ENCODE results near the gene WBP1L.
"Not testable (repeated sequence)": the region's sequence is repeated elsewhere in the genome, so short reads cannot be mapped to it uniquely, and the experiment has no call there.

The WBP1L gene

DNA sequence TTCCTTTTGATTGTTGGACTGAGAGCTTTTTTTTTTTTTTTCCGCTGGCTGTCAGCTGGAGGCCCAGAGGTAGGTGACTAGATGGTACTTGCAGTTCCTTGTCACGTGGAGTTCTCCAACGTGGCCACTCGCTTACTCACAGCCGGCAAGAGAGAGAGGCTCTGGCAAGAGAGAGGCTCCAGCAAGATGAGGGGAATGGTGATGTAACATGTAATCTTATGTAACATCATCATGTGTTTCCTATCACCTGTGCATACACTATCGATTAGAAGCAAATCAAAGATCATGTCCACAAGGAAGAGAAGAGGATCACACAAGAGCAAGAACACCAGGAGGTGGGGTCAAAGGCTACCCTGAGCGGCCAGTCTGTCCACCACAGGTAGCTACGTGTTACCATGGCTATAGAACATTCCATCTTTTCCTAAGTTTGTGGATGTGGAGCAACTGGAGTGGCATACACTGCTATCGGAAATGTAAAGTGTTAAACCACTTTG lies 106.3 kb downstream of the WBP1L start:
- no peak for DNase-seq

DNA sequence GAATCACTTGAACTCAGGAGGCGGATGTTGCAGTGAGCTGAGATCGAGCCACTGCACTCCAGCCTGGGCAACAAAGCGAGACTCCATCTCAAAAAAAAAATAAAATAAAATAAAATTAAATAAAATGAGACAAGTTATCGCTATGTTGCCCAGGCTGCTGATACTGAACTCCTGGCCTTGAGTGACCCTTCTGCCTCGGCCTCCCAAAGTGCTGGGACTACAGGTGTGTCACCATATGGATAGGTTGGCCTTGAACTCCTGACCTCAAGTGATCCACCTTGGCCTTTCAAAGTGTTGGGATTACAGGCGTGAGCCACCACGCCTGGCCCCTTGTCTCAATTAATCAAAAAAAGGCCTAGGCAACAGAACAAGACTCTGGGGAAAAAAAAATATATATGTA lies 109.5 kb downstream of the WBP1L start:
- not testable (repeated sequence) for DNase-seq

DNA sequence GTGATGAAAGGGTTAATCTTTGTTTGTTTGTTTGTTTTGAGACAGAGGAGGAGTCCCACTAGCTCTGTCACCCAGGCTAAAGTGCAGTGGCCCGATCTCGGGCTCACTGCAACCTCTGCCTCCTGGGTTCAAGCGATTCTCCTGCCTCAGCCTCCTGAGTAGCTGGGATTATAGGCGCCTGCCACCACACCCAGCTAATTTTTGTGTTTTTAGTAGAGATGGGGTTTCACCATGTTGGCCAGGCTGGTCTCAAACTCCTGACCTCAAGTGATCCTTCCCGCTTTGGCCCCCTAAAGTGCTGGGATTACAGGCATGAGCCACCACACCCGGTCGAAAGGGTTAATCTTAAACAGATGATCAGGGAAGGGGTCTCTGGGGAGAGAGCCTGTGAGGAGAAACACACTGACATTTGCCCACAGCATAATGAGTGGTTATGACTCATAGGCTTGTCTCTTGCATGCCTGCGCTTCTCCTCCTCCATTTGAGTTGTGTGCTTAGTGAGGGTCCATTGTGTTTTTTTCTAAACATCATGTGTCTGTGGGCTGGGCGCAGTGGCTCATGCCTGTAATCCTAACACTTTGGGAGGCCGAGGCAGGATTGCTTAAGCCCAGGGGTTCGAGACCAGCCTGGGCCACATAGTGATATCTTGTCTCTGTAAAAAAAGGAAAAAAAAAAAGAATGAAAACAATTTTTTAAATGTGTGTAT lies 112.1 kb downstream of the WBP1L start:
- not testable (repeated sequence) for DNase-seq

DNA sequence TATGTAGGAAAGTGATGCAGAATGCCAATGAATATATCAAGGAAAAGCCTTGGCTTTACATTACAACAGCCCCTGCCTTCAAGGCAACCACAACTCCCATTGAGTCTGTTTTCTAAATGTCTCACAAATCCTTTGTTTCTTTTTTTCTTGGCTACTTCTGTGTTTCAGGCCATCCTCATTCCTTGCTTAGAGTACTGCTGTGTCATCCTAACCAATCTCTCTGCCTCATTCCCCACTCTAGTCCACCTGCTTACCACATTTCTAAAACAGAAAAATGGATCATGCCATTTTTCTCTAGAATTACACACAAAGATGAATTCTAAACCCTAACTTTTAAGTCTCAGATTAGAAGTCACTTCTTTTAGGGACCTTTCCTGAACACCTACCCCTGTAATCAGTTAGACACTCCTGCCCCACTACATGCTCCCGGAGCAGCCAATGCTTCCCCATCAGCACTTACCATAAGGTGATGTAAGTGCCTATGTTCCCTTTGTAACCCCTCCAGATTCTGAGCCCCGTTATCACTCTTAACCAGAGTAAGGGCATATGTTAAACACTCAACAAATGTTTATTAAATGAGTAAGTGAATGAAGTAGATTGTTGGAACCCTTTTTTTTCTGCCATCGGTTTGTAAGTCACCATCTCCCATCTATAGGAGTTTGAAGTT lies 113.1 kb downstream of the WBP1L start:
- DNase-seq: no peak

DNA sequence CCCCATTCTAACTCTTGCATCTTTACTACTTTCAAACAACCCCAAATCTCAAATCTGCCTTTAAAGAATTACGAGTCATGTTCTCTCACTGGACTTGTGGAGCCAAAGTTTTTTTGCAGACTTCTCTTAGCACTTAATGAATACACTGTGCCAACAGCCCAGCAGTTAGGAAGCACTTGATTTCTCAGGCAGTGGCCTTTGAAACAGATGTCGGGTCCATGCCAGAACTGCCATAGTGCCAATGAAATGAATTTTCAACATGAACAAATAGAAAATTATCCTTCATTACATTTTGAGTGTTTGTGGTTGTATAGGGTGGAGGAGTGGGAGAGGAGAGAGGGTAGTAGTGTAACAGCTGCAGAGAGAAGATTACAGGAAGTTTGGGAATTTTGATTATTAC lies 116.2 kb downstream of the WBP1L start:
- DNase-seq: no peak

DNA sequence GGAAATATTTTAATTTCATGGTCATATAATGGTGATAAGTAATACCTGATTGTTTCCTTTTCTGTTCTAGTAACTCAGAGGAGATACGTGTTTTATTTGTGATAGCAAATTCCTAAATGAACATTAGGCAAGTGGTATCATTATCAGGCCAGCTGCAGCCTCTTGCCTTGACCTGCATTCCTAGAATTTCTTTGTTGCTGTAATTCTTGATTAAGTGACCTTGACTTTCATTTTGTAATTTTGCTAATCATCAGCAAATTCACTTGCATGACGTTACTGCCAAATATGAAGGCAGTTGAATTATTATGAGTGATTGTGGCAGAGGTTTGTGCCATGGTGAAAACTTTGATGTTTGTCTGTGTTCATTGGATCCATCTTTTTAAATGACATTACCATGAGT lies 119.9 kb downstream of the WBP1L start:
- no peak for DNase-seq

DNA sequence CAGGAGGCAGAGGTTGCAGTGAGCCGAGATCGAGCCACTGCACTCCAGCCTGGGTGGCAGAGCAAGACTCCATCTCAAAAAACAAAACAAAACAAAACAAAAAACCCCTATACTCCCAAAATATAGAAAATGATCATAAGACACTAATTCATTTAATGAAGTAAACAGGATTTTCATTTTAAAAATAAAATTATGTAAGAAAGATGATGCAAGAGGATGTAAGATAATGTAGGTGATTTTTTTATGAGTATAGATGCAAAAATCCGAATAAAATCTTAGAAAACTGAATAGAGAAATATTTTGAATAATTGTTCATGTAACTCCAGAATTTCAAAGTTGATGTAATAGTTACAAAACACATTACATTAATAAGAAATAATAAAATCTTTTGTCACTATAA lies 121.9 kb downstream of the WBP1L start:
- no peak for DNase-seq
